ENCODE results near the gene MRM2.

- TF ChIP-seq CTCF (IDR thresholded peaks at IDR 0.05) (no peak), ZFP36 (IDR thresholded peaks at IDR 0.05; ENCODE audit: borderline replicate concordance, partially characterized antibody) (no peak), MAX (IDR thresholded peaks at IDR 0.05) (no peak), JUNB (IDR thresholded peaks at IDR 0.05) (no peak), MYC (IDR thresholded peaks at IDR 0.05; ENCODE audit: borderline replicate concordance, low read length) (no peak), BHLHE40 (IDR thresholded peaks at IDR 0.05; ENCODE audit: low read depth, low read length) (no peak), HMGXB4 (CRISPR knock-in tag; IDR thresholded peaks at IDR 0.05; ENCODE audit: borderline replicate concordance) (no peak), NR3C1 (IDR thresholded peaks at IDR 0.05) (no peak), USF2 (IDR thresholded peaks at IDR 0.05) (no peak), POLR2A (IDR thresholded peaks at IDR 0.05; ENCODE audit: low read length) (no peak)
Measured at GRCh38 chr7:2260820-2261219, 18.8 kb upstream of the MRM2 start.

Measured in A549 (cell line).